GM18951 (cell line): ENCODE data around the gene CEBPB.

Source experiments
- POLR2A ChIP-seq: IDR thresholded peaks from 4 replicates; pipeline ENCODE4 v1.6.1; 2011; ENCODE audit warnings: mild to moderate bottlenecking; ENCODE audit not compliant: insufficient read length, insufficient read depth; ENCODE audit errors: extremely low read depth
- in situ Hi-C: fragments of 300-500 bp; cut with MboI; formaldehyde crosslinking; loops from one replicate; pipeline ENCODE4 v1.12.0; 2022; ENCODE audit warnings: low sequenced_read_pairs, mixed read lengths, inconsistent platforms; ENCODE audit not compliant: unreplicated experiment

The CEBPB gene

DNA sequence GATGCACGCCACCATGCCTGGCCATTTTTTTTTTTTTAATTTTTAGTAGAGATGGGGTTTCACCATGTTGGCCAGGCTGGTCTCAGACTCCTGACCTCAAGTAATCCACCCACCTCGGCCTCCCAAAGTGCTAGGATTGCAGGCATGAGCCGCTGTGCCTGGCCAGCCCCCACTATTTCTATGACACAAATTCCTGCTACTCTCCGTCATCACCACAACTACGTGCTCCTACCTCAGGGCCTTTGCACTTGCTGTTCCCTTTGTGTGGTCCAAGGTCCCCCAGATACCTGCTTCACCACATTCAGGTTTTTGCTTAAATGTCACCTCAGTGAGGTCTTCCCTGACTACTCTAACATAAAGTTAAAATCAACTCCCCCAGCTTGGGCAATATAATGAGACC, 5.2 kb upstream of the CEBPB start:
- no peak for TF ChIP-seq POLR2A
- in situ Hi-C loops: loop anchor here (5.0 to 10.0 kb wide), 3 partner anchors 211 to 389 kb away; no protein-coding TSS in a partner anchor

GRCh38 chr20:50186151-50186885, 4.3 kb upstream of the CEBPB start:
- no peak for TF ChIP-seq POLR2A
- in situ Hi-C loops: loop anchor here (5.0 to 10.0 kb wide), 3 partner anchors 212 to 388 kb away; no protein-coding TSS in a partner anchor

DNA sequence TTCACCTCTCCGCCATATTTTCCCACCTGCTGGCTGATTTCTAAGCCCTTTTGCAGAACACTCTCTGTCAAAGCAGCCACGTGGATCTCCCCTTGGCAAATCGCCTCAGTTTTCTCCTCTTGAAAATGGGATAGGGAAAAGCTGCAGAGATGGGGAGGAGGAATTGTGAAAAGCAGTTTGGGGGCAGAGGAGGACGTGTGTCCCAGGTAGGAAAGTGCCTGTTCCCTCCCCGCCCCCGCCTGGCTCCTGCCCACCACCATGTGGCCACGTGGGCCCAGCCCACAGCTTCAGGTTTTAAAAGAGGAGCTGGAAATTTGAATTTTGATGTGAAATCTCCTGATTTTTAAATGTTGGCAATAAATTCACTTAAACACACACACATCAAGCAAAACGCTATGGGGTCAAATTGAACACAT, 3.6 kb upstream of the CEBPB start:
- TF ChIP-seq POLR2A: no peak
- in situ Hi-C loops: loop anchor here (5.0 to 10.0 kb wide), 3 partner anchors 212 to 388 kb away; no protein-coding TSS in a partner anchor

- in situ Hi-C loops: loop anchor here (5.0 to 10.0 kb wide), 3 partner anchors 213 to 387 kb away; no protein-coding TSS in a partner anchor
- no peak for TF ChIP-seq POLR2A
Observed at GRCh38 chr20:50187403-50188051, 3.1 kb upstream of the CEBPB start.

- in situ Hi-C loops: loop anchor here (5.0 to 10.0 kb wide), 3 partner anchors 213 to 387 kb away; no protein-coding TSS in a partner anchor
- no peak for TF ChIP-seq POLR2A
Observed at GRCh38 chr20:50188287-50188688, 2.3 kb upstream of the CEBPB start.

GRCh38 chr20:50188879-50189680, 1.6 kb upstream of the CEBPB start:
- no peak for TF ChIP-seq POLR2A
- in situ Hi-C loops: loop anchor here (5.0 to 10.0 kb wide), 3 partner anchors 214 to 386 kb away; no protein-coding TSS in a partner anchor

GRCh38 chr20:50189681-50190250, 864 bp upstream of the CEBPB start:
- in situ Hi-C loops: loop anchor here (5.0 to 10.0 kb wide), 3 partner anchors 215 to 385 kb away; no protein-coding TSS in a partner anchor
- no peak for TF ChIP-seq POLR2A

GRCh38 chr20:50191065-50191543, 474 bp downstream of the CEBPB start:
- in situ Hi-C loops: no loop called here
- no peak for TF ChIP-seq POLR2A

DNA sequence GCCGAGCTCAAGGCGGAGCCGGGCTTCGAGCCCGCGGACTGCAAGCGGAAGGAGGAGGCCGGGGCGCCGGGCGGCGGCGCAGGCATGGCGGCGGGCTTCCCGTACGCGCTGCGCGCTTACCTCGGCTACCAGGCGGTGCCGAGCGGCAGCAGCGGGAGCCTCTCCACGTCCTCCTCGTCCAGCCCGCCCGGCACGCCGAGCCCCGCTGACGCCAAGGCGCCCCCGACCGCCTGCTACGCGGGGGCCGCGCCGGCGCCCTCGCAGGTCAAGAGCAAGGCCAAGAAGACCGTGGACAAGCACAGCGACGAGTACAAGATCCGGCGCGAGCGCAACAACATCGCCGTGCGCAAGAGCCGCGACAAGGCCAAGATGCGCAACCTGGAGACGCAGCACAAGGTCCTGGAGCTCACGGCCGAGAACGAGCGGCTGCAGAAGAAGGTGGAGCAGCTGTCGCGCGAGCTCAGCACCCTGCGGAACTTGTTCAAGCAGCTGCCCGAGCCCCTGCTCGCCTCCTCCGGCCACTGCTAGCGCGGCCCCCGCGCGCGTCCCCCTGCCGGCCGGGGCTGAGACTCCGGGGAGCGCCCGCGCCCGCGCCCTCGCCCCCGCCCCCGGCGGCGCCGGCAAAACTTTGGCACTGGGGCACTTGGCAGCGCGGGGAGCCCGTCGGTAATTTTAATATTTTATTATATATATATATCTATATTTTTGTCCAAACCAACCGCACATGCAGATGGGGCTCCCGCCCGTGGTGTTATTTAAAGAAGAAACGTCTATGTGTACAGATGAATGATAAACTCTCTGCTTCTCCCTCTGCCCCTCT, 1.1 kb downstream of the CEBPB start:
- TF ChIP-seq POLR2A: peak; percentile 41
- in situ Hi-C loops: no loop called here

GRCh38 chr20:50192364-50193198, 2.0 kb downstream of the CEBPB start:
- in situ Hi-C loops: no loop called here
- TF ChIP-seq POLR2A: no peak

DNA sequence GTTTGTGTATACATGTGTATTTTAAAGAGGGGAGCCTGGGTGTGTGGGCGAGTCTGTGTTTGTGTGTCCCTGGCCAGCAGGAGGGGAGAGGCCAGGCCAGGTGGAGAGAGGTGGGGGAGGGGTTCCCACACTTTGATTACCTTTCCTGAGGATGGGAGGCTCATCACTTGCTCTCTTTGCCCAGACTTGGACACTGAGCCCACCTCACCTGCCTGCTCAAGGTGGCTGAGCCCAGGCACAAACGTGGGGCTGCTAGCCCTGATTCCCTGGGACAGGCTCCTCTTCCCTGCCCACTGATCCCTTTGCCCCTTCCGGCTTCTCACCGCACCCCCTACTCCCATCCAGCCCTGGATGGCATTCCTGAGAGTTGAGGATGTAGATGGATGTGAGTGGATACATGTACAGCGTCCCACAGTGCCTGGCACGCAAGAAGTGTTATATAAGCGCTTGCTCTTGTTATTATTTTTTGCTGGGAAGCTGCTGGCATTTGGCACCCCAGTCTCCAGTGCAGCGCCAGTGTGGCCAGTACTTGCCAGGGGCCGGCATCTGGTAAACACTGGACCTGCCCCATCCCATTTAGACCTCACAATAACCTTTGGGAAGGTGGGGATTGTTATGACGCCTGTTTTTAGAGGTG, 2.7 kb downstream of the CEBPB start:
- no peak for TF ChIP-seq POLR2A
- in situ Hi-C loops: no loop called here
